Activated naive CD4-positive, alpha-beta T cell treated with anti-CD3 and anti-CD28 coated beads for 36 hours (primary cell): ENCODE measurements around the gene TMED9. TPM values are rescaled to one million over a fixed set of nuclear protein-coding genes. Genes with fewer than 3 reads are reported as not detected.

Experiments used
- total RNA-seq, 2 experiments: library from RNA; stranded (reverse); gene quantifications; one replicate each; pipeline ENCODE4 v1.2.3, GENCODE V29; 2021

Gene TMED9
- total RNA-seq, 2 experiments from 2014 or later = 110 TPM

Other genes with a start within 250 kb of the TMED9 start
- 10 to 100 TPM; 82.2 to 83.9 TPM for gene LMAN2, start 240.5 kb upstream of the TMED9 start, total RNA-seq
- gene RGS14, start 234.3 kb upstream of the TMED9 start, total RNA-seq = 10 to 100 TPM; 34.6 to 39.2 TPM
- not detected for gene SLC34A1, start 207.8 kb upstream of the TMED9 start, total RNA-seq
- not detected for gene PFN3, start 191.5 kb upstream of the TMED9 start, total RNA-seq
- 1 to 10 TPM; 3.2 to 5.4 TPM for gene F12, start 182.6 kb upstream of the TMED9 start, total RNA-seq
- 100 to 1,000 TPM; 117 to 133 TPM for gene GRK6, start 165.5 kb upstream of the TMED9 start, total RNA-seq
- gene PRR7, start 145.4 kb upstream of the TMED9 start, total RNA-seq = 1 to 10 TPM; 7.4 to 8.2 TPM
- 10 to 100 TPM; 20.8 to 22.4 TPM for gene DBN1, start 118.6 kb upstream of the TMED9 start, total RNA-seq
- 10 to 100 TPM; 41.2 to 42.2 TPM for gene PDLIM7, start 94.6 kb upstream of the TMED9 start, total RNA-seq
- 1 to 10 TPM in 1 of 2 experiments, under 1 TPM in 1; 0.37 to 1.3 TPM for gene DOK3, start 82.4 kb upstream of the TMED9 start, total RNA-seq
- gene DDX41, start 75.2 kb upstream of the TMED9 start, total RNA-seq = 100 to 1,000 TPM; 142 to 147 TPM
- gene FAM193B, start 37.6 kb upstream of the TMED9 start, total RNA-seq = 10 to 100 TPM; 87.4 to 87.8 TPM
- 10 to 100 TPM in 1 of 2 experiments, 1 to 10 TPM in 1; 9.9 to 13.6 TPM for gene B4GALT7, start 7.9 kb downstream of the TMED9 start, total RNA-seq
- gene FAM153A, start 190.7 kb downstream of the TMED9 start, total RNA-seq = 10 to 100 TPM; 23.8 to 26.0 TPM